ENCODE results near the gene ELF5.

ELF5 gene

GRCh38 chr11:34536056-34536455 is 22.5 kb upstream of the ELF5 start:
- DNase-seq (ENCODE audit: low read depth): no peak
- no peak overlapping the region for H3K4me3 ChIP-seq (ENCODE audit: low read depth, low read length)
- TF ChIP-seq CTCF (IDR thresholded peaks at IDR 0.05; ENCODE audit: low read depth, low read length, missing control alignments): no peak
- in situ Hi-C loops (cut with HindIII; ENCODE audit: low sequenced_read_pairs): no loop called here

- no peak for TF ChIP-seq CTCF (IDR thresholded peaks at IDR 0.05; ENCODE audit: low read depth, low read length, missing control alignments)
- no peak for DNase-seq (ENCODE audit: low read depth)
- in situ Hi-C loops (cut with HindIII; ENCODE audit: low sequenced_read_pairs): no loop called here
- no peak overlapping the region for H3K4me3 ChIP-seq (ENCODE audit: low read depth, low read length)
Measured at GRCh38 chr11:34534826-34535225, 21.2 kb upstream of the ELF5 start.

- no peak overlapping the region for H3K4me3 ChIP-seq (ENCODE audit: low read depth, low read length)
- DNase-seq (ENCODE audit: low read depth): no peak
Measured at GRCh38 chr11:34531663-34532062, 18.1 kb upstream of the ELF5 start.

GRCh38 chr11:34530545-34531234 is 17.1 kb upstream of the ELF5 start:
- no peak overlapping the region for H3K4me3 ChIP-seq (ENCODE audit: low read depth, low read length)
- in situ Hi-C loops (cut with HindIII; ENCODE audit: low sequenced_read_pairs): no loop called here
- no peak for TF ChIP-seq CTCF (IDR thresholded peaks at IDR 0.05; ENCODE audit: low read depth, low read length, missing control alignments)
- DNase-seq (ENCODE audit: low read depth): no peak

More at GRCh38 chr11:34531663-34532062, 18.1 kb upstream of the ELF5 start:
- TF ChIP-seq CTCF (IDR thresholded peaks at IDR 0.05; ENCODE audit: low read depth, low read length, missing control alignments): no peak
- in situ Hi-C loops (cut with HindIII; ENCODE audit: low sequenced_read_pairs): no loop called here

GRCh38 chr11:34529643-34530042 is 16.0 kb upstream of the ELF5 start:
- no peak for DNase-seq (ENCODE audit: low read depth)
- no peak for TF ChIP-seq CTCF (IDR thresholded peaks at IDR 0.05; ENCODE audit: low read depth, low read length, missing control alignments)
- H3K4me3 ChIP-seq (ENCODE audit: low read depth, low read length): no peak overlapping the region
- in situ Hi-C loops (cut with HindIII; ENCODE audit: low sequenced_read_pairs): no loop called here

- in situ Hi-C loops (cut with HindIII; ENCODE audit: low sequenced_read_pairs): no loop called here
- no peak for TF ChIP-seq CTCF (IDR thresholded peaks at IDR 0.05; ENCODE audit: low read depth, low read length, missing control alignments)
Measured at GRCh38 chr11:34528072-34528471, 14.5 kb upstream of the ELF5 start.

More at GRCh38 chr11:34528072-34528471, 14.5 kb upstream of the ELF5 start:
- no peak overlapping the region for H3K4me3 ChIP-seq (ENCODE audit: low read depth, low read length)
- DNase-seq (ENCODE audit: low read depth): no peak
